Spinal cord (tissue), 4 donors: ENCODE results near the gene SDHAF4. TPM values are rescaled to one million over a fixed set of nuclear protein-coding genes. Genes with fewer than 3 reads are reported as not detected.

Source experiments
- polyA plus RNA-seq, 2 donors: library from polyadenylated mRNA; unstranded; fragments of 120-200 nt; gene quantifications; one replicate each; pipeline ENCODE4 v1.2.1, GENCODE V29; 2013; ENCODE audit not compliant: insufficient read length in 2 of 2
- total RNA-seq, 2 donors: library from RNA; depleted of rRNA in 1 of 2; stranded (reverse); fragments of 120-200 nt in 1 of 2; fragments of >200 nt in 1 of 2; gene quantifications; one replicate each; pipeline versions ENCODE4 v1.2.3 to v1.2.4, GENCODE V29; 2013 to 2014

The SDHAF4 gene
- total and polyA plus RNA-seq, 4 donors: 19.0 to 28.3 (median 23.7) TPM

Other genes with a start within 250 kb of the SDHAF4 start
- gene FAM135A, start 153.4 kb upstream of the SDHAF4 start, total RNA-seq: 10 to 100 TPM; 32.7 to 93.0 TPM
- gene FAM135A, start 153.4 kb upstream of the SDHAF4 start, polyA plus RNA-seq: 10 to 100 TPM; 35.5 to 43.6 TPM
- gene SMAP1, start 101.0 kb downstream of the SDHAF4 start, total RNA-seq: 10 to 100 TPM; 32.5 to 47.6 TPM
- gene SMAP1, start 101.0 kb downstream of the SDHAF4 start, polyA plus RNA-seq: 10 to 100 TPM; 47.6 to 67.8 TPM